HUES64 (cell line): ENCODE measurements around the gene DNMBP.

Source experiments
- H3K27ac ChIP-seq: 2 replicates; pipeline ENCODE4 v1.7.0; 2013; ENCODE audit warnings: low read depth, low read length, inconsistent platforms
- H3K27me3 ChIP-seq: 2 replicates; pipeline ENCODE4 v1.6.1; 2013; ENCODE audit warnings: mild to moderate bottlenecking, low read length; ENCODE audit not compliant: insufficient read depth
- H3K36me3 ChIP-seq: 2 replicates; pipeline ENCODE4 v1.6.1; 2013; ENCODE audit warnings: mild to moderate bottlenecking, low read length; ENCODE audit not compliant: insufficient read depth
- H3K4me1 ChIP-seq: 2 replicates; pipeline ENCODE4 v1.6.1; 2013; ENCODE audit warnings: mild to moderate bottlenecking, low read length, moderate library complexity; ENCODE audit not compliant: insufficient read depth
- H3K4me3 ChIP-seq: 2 replicates; pipeline ENCODE4 v1.5.1; 2013; ENCODE audit warnings: mild to moderate bottlenecking, low read length, moderate library complexity
- H3K9ac ChIP-seq: 2 replicates; pipeline ENCODE4 v1.6.1; 2013; ENCODE audit warnings: mild to moderate bottlenecking, low read depth, low read length
- H3K9me3 ChIP-seq: 2 replicates; pipeline ENCODE4 v1.6.1; 2013; ENCODE audit warnings: low read depth, low read length; ENCODE audit not compliant: insufficient read depth
- WGBS: fragments of 150-250, 120-280 bp; methylation state at CpG from one replicate; pipeline ENCODE4 v1.1.7; 2013; ENCODE audit warnings: missing lambda C conversion rate; 5-methylcytosine and 5-hydroxymethylcytosine counted together

DNMBP gene

DNA sequence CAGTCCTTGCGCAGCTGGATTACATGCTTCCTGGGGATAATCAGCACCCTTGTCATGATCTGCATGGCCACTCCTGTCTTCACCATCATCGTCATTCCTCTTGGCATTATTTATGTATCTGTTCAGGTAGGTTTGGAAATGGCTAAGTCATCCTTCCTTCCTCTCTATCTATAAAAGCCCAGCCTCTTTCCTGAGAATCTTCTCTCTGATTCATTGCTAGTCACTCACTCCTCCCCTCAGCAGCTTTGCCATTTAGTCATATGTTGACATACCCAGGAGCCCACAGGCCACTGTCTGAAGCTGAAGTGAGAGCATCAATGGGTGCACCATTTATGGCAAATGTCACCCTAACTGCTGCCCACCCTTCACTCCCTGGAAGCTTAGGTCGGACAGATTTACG, 175.3 kb downstream of the DNMBP start:
- no peaks in the 10 kb centered on the region for H3K9me3 ChIP-seq
- H3K4me3 ChIP-seq, result no peak overlapping the region
- no peak overlapping the region for H3K9ac ChIP-seq
- 96% methylated on average over 4 of the region's 4 CpGs for WGBS
- no peaks in the 10 kb centered on the region for H3K4me1 ChIP-seq
- no peak overlapping the region for H3K27ac ChIP-seq
- H3K36me3 ChIP-seq, result no peaks in the 10 kb centered on the region
- no peaks in the 10 kb centered on the region for H3K27me3 ChIP-seq

DNA sequence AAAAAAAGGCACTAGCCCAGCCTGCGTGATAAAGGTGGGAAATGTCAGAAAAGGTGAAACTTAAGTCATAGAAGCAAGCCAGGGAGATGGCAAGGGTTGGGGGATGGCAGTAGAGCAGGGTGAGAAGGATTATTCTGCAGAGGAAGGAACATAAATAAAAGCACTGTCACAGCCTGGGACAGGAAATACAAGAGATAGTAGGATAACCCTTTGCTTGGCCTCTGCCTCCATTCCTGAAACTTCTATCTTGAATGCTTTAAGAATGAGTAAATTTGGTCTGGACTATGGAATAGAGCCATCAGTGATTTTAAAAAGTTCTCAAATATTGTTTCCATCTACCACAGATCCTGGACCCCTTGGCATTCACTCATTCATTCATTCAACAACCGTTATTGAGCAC, 177.3 kb downstream of the DNMBP start:
- Histone ChIP-seq H3K27me3 (no peaks in the 10 kb centered on the region), H3K4me3 (no peak overlapping the region), H3K27ac (no peak overlapping the region), H3K9me3 (no peaks in the 10 kb centered on the region), H3K9ac (no peak overlapping the region), H3K36me3 (no peaks in the 10 kb centered on the region), H3K4me1 (no peaks in the 10 kb centered on the region)
- WGBS, result 88% methylated on average over 2 of the region's 2 CpGs

DNA sequence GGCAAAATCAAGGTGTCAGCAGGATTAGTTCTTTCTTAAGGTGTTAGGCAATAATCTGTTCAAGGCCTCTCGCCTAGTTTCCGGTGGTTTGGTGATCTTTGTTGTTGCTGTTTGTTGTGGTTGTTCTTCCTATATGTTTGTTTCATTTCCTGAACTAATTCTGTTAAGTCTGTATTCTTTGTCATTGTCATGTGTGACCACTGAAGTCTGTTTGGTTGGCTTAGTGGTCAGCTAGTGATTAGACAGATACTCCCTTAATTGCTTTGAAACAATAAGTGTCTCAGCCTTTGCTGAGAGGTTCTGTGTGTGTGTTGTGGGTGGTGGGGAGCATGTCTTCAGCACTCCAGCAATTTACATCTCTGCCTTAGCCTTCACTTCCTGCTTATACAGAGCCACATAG, 181.3 kb downstream of the DNMBP start:
- WGBS, result 82% methylated on average over 2 of the region's 2 CpGs

DNA sequence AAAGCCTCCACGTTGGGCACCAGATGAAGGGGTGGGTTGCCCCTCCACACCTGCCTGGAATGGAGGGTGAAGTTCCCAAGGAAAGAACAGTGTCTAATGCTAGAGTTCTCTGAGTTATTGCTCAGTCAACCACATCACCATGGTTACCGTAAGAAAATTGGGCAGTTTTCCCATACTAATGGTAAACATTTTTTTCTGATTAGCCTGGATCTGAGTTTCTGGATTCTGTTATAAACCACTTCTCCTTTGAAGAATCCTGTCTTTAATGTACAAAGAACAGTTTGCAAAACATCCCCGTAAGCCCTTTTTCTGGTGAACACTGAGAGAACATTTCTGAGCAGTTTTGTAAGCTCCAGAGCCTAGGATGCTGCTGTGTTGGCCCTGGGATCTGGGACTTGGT, 181.8 kb downstream of the DNMBP start:
- Histone ChIP-seq H3K4me1 (no peaks in the 10 kb centered on the region), H3K36me3 (no peaks in the 10 kb centered on the region), H3K27ac (no peak overlapping the region), H3K4me3 (no peak overlapping the region), H3K9ac (no peak overlapping the region), H3K27me3 (no peaks in the 10 kb centered on the region), H3K9me3 (no peaks in the 10 kb centered on the region)
- WGBS, result 100% methylated on average over 2 of the region's 3 CpGs

More for the DNA sequence above, 181.3 kb downstream of the DNMBP start:
- Histone ChIP-seq H3K27me3 (no peaks in the 10 kb centered on the region), H3K9ac (no peak overlapping the region), H3K9me3 (no peaks in the 10 kb centered on the region), H3K36me3 (no peaks in the 10 kb centered on the region), H3K4me3 (no peak overlapping the region), H3K4me1 (no peaks in the 10 kb centered on the region), H3K27ac (no peak overlapping the region)
